Cardiac fibroblast (primary cell): Measurements from ENCODE around the gene SMCO1.
"Not testable (repeated sequence)": the region's sequence is repeated elsewhere in the genome, so short reads cannot be mapped to it uniquely, and the experiment has no call there.

Source experiments
- DNase-seq, 2 donors: peaks; one replicate each; pipeline versions ENCODE4 v3.0.0 to v3.0.0-alpha.2; 2010; ENCODE audit warnings: low read depth in 2 of 2
- H3K4me3 ChIP-seq, 2 donors: replicated peaks in 1 of 2; 1 replicate in 1 of 2; 2 replicates in 1 of 2; pipeline ENCODE4 v1.5.1; 2011; ENCODE audit warnings: low read depth in 2 of 2, low read length in 2 of 2, mild to moderate bottlenecking in 2 of 2, moderate library complexity in 1 of 2
- CTCF ChIP-seq: IDR thresholded peaks from one replicate; pipeline ENCODE4 v1.5.1; 2011; ENCODE audit warnings: low read depth, mild to moderate bottlenecking, low read length, inconsistent platforms

Gene SMCO1

GRCh38 chr3:196514350-196514716 lies 813 bp downstream of the SMCO1 start:
- TF ChIP-seq CTCF = no peak
- no peak overlapping the region for H3K4me3 ChIP-seq
- DNase-seq = no peak

DNA sequence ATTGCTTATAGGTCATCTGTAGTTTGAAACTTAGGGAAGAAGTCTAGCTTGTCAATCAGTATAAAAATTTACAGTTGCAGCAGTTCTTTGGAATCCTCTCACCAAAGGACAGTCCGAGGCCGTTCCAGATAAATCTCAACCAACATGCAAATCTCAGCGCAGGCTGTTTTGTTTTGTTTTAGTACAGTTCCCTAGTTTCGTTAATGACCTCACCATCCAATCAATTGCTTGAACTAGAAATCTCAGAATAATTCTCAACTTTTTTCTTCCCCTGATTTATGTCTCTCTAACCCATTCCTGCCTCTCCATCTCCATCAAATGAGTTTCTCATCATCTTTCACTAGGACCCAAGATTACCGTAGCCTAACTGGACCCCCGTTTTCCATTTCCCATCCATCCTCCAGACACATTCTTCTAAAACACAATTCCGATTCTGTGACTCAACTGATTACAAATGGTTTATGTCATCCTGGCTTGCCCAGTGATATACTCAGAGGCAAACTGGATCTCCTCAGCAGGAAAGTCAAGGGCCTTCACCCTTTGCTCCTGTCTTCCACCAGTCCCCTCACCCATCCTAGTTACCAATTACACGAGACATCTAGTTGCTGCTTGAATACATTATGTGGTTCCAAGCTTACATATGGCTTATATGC lies 1.3 kb downstream of the SMCO1 start:
- TF ChIP-seq CTCF = no peak
- no peak overlapping the region for H3K4me3 ChIP-seq
- DNase-seq = peak; percentile 23 to 75

DNA sequence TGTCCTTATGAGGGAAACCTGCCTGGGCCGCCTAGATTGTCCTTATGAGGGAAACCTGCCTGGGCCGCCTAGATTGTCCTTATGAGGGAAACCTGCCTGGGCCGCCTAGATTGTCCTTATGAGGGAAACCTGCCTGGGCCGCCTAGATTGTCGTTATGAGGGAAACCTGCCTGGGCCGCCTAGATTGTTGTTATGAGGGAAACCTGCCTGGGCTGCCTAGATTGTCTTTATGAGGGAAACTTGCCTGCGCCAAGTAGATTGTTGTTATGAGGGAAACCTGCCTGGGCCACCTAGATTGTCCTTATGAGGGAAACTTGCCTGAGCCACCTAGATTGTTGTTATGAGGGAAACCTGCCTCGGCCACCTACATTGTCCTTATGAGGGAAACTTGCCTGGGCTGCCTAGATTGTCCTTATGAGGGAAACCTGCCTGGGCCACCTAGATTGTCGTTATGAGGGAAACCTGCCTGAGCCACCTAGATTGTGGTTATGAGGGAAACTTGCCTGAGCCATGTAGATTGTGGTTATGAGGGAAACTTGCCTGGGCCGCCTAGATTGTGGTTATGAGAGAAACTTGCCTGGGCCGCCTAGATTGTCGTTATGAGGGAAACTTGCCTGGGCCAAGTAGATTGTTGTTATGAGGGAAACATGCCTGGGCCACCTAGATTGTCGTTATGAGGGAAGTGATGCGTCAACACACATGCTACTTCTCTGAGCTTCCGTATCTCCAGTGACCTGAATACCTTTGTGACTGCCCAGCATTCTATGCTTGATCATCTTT lies 3.3 kb downstream of the SMCO1 start:
- H3K4me3 ChIP-seq, DNase-seq: not testable (repeated sequence)

GRCh38 chr3:196511108-196511507 lies 4.0 kb downstream of the SMCO1 start:
- DNase-seq, H3K4me3 ChIP-seq: not testable (repeated sequence)

DNA sequence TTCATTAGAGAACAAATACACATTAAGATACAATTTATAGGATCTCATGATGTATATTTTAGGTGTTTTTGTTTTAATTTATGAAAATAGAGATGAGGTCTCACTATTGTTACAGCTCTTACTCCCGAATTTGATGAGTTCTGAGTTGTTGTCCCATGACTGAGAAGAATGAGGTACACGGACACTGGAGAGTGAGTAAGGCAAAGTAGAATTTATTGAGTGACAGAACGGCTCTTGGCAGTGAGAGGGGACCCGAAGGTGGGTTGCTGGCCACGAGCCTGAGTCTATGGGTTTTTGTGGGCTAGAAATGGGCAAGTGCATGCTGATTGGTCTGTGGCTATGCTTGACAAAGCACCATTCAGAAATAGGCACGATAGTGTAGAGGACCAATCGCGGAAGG lies 8.5 kb downstream of the SMCO1 start:
- no peak overlapping the region for H3K4me3 ChIP-seq
- TF ChIP-seq CTCF = no peak
- no peak for DNase-seq

- no peak for DNase-seq
- no peak overlapping the region for H3K4me3 ChIP-seq
- TF ChIP-seq CTCF = no peak
Measured at GRCh38 chr3:196504556-196504955, 10.6 kb downstream of the SMCO1 start.

DNA sequence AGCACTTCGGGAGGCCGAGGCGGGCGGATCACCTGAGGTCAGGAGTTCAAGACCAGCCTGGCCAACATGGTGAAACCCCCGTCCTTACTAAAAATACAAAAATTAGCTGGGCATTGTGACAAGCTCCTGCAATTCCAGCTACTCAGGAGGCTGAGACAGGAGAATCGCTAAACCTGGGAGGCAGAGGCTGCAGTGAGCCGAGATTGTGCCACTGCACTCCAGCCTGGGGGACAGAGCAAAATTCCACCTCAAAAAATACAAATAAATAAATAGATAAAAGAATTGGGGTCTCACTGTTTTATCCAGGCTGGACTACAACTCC lies 11.1 kb downstream of the SMCO1 start:
- peak overlapping the region; percentile 72 to 97 for H3K4me3 ChIP-seq
- DNase-seq = not testable (repeated sequence)

- TF ChIP-seq CTCF = no peak
- DNase-seq = peak; percentile 94 to 97
- H3K4me3 ChIP-seq = peak within 1 kb of the TSS; percentile 72 to 97
Measured at GRCh38 chr3:196503196-196504076, 11.7 kb downstream of the SMCO1 start, which contains the start of gene RNF168. Gene RNF168, minus strand, starts transcription at chr3:196503768. Its CDS starts 595 bp downstream, at chr3:196503173.
